Liver (tissue), 3 donors: Measurements from ENCODE around the gene SPECC1L.

Experiments used
- JUND ChIP-seq, 2 donors: IDR thresholded peaks; 2 replicates each; pipeline ENCODE4 v1.6.1; 2016; ENCODE audit warnings: antibody characterized with exemption in 2 of 2
- MAX ChIP-seq: IDR thresholded peaks from 2 replicates; pipeline ENCODE4 v1.6.1; 2016; ENCODE audit warnings: antibody characterized with exemption
- TF ChIP-seq, protein P1 (sequence below): fragments of 150-350 bp; IDR thresholded peaks from 2 replicates; pipeline ENCODE4 v1.5.1; 2017; ENCODE audit warnings: improper control_type of control experiment, low read depth, low read length; ENCODE audit not compliant: missing input control
- donor health status: healthy.
- donor health status: healthy.

DNA sequence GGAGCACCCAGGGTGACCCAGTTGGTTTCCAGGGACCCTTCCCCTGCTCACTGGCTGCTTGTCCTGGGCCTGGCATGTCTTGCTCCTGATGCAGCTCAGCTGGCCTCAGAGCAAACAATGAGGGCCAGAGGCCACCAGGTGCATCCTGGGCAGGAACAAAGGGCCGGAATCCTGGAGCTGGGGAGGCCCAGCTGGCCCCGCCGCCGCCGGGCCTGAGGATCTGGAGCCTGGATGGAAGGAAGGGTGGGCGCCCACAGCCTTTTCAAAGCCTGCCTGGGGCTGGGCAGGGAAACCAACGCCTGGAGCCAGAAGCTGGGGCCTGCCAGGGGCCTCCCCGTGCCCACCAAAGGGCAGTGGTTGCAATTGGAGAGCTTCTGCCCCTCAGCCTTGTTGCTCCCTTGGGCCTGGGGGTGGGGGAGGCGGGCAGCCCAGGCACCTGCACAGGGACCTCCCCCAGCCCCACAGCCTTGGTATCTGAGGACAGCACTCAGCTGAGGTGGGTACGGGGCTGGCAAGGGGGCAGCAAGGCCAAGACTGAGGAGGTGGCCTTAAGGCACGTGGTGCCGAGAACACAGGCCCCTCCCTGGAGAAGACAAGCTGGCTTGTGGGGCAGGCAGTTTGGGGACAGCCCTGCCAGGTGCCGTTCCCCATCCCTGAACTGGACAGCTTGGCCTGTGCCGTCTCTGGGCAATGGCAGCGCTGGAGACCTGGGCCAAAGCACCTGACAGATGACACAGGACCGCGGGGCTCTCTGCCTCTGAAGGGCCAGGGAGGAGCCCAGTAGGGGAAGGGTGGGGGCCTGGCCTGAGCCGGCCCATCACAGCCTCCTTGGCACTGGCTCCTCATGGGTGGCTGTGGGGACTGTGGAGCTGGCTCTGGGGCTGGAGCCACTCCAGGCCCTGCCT lies 149.7 kb downstream of the SPECC1L start:
- TF ChIP-seq JUND (IDR thresholded peaks at IDR 0.05), result no peak
- TF ChIP-seq, protein P1, sequence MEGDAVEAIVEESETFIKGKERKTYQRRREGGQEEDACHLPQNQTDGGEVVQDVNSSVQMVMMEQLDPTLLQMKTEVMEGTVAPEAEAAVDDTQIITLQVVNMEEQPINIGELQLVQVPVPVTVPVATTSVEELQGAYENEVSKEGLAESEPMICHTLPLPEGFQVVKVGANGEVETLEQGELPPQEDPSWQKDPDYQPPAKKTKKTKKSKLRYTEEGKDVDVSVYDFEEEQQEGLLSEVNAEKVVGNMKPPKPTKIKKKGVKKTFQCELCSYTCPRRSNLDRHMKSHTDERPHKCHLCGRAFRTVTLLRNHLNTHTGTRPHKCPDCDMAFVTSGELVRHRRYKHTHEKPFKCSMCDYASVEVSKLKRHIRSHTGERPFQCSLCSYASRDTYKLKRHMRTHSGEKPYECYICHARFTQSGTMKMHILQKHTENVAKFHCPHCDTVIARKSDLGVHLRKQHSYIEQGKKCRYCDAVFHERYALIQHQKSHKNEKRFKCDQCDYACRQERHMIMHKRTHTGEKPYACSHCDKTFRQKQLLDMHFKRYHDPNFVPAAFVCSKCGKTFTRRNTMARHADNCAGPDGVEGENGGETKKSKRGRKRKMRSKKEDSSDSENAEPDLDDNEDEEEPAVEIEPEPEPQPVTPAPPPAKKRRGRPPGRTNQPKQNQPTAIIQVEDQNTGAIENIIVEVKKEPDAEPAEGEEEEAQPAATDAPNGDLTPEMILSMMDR, result no peak
- TF ChIP-seq MAX, result no peak
